Renal cortex interstitium (tissue), 11 donors: ENCODE measurements around the gene SMARCA4. TPM values are rescaled to one million over a fixed set of nuclear protein-coding genes. Genes with fewer than 3 reads are reported as not detected.
A peak's percentile ranks its signal among the peaks of the same experiment; 100 is the strongest.
"Not testable (repeated sequence)": the region's sequence is repeated elsewhere in the genome, so short reads cannot be mapped to it uniquely, and the experiment has no call there.

Source experiments
- DNase-seq, 11 donors: peaks; one replicate each; pipeline ENCODE4 v3.0.0-alpha.2; 2013; ENCODE audit warnings: low read depth in 9 of 11, low spot score in 4 of 11; ENCODE audit errors: extremely low read depth in 1 of 11
- polyA plus RNA-seq, 3 donors: library from polyadenylated mRNA; unstranded; fragments of 120-200 nt; gene quantifications; one replicate each; pipeline ENCODE4 v1.2.1, GENCODE V29; 2013; ENCODE audit not compliant: insufficient read length in 3 of 3

The SMARCA4 gene
- polyA plus RNA-seq, 3 donors: 163 to 177 (median 165) TPM

- DNase-seq: no peak
Measured at GRCh38 chr19:11078893-11079292, 118.1 kb downstream of the SMARCA4 start.

DNA sequence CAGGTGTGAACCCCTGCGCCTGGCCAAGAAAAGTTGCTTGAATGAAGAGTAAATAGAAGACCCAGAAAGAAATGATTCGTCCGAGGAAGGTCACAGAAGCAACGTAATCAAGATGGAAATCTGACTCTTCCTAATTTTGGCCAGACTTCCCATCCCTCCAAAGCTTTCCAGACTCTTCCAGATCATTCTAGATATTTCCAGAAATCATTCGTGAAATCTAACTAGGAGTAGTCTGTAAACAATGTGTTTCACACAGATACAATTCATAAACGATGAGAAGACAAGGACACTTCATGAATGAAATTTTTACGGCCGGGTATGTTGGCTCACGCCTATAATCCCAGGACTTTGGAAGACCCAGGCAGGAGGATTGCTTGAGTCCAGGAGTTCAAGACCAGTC, 119.2 kb downstream of the SMARCA4 start:
- no peak for DNase-seq

DNA sequence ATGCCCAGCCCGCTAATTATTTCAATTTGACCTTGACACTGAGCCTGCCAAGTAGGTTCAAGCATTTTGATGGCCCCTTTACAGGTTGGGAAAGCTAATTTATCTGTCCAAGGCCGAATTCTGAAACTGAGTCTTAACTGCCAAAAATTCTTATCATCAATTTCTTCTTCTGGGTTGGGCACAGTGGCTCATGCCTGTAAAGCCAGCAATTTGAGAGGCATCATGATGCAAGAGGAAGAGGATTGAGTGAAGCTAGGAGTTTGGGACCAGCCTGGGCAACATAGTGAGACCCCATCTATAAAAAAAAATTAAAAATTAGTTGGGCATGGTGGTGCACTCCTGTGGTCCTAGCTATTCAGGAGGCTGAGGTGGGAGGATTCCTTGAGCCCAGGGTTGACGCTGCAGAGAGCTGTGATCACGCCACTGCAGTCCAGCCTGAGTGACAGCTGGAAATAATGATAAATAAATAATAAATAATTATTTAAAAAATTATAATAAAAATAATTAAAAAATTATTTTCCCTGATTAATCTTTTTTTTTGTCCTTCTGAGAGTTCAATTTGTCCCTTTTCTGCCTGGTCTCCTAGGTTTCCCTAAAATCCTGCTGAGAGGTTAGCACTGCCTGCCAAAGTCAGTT, 127.2 kb downstream of the SMARCA4 start:
- no peak for DNase-seq

DNA sequence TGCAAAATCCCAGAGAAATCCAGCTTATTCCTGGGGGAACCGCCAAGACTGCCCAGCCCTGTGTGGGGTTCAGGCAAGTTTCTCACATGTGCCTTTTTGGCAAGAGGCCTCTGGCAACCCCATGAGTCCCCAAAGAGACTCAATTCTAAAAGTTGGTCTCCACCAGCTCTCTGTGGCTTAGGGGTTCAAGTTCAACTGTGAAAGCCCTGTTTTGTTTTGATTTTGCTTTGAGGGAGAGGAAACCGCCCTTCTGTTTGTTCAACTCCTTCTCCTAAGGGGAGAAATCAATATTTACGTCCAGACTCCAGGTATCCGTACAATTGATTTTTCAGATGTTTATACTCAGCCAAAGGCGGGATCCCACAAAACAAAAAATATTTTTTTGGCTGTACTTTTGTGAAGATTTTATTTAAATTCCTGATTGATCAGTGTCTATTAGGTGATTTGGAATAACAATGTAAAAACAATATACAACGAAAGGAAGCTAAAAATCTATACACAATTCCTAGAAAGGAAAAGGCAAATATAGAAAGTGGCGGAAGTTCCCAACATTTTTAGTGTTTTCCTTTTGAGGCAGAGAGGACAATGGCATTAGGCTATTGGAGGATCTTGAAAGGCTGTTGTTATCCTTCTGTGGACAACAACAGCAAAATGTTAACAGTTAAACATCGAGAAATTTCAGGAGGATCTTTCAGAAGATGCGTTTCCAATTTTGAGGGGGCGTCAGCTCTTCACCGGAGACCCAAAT, 127.8 kb downstream of the SMARCA4 start:
- peak in 1 of 11 donors; percentile 62 for DNase-seq

GRCh38 chr19:11089254-11090013, 128.6 kb downstream of the SMARCA4 start, which contains the start of gene LDLR:
Gene LDLR (plus strand): TSS chr19:11089463. CDS start chr19:11089549, 86 bp downstream.
- peak; percentile 66 to 93 (median 81) for DNase-seq

DNA sequence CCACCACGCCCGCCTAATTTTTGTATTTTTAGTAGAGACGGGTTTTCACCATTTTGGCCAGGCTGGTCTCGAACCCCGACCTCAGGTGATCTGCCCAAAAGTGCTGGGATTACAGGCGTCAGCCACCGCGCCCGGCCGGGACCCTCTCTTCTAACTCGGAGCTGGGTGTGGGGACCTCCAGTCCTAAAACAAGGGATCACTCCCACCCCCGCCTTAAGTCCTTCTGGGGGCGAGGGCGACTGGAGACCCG, 129.1 kb downstream of the SMARCA4 start:
- DNase-seq: not testable (repeated sequence)

DNA sequence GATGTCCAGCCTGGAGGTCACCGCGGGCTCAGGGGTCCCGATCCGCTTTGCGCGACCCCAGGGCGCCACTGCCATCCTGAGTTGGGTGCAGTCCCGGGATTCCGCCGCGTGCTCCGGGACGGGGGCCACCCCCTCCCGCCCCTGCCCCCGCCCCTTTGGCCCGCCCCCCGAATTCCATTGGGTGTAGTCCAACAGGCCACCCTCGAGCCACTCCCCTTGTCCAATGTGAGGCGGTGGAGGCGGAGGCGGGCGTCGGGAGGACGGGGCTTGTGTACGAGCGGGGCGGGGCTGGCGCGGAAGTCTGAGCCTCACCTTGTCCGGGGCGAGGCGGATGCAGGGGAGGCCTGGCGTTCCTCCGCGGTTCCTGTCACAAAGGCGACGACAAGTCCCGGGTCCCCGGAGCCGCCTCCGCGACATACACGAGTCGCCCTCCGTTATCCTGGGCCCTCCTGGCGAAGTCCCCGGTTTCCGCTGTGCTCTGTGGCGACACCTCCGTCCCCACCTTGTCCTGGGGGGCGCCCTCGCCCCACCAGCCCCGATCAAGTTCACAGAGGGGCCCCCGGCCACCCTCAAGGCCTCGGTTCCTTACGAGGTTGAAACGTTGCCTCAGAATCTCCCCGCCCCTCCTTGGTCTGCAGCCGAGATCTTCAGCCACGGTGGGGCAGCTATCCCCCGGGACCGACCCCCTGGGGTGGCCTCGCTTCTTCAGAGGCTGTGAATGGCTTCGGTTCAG, 129.6 kb downstream of the SMARCA4 start:
- peak; percentile 75 to 97 (median 91) for DNase-seq

- DNase-seq: no peak
Measured at GRCh38 chr19:11090997-11091702, 130.3 kb downstream of the SMARCA4 start.

DNA sequence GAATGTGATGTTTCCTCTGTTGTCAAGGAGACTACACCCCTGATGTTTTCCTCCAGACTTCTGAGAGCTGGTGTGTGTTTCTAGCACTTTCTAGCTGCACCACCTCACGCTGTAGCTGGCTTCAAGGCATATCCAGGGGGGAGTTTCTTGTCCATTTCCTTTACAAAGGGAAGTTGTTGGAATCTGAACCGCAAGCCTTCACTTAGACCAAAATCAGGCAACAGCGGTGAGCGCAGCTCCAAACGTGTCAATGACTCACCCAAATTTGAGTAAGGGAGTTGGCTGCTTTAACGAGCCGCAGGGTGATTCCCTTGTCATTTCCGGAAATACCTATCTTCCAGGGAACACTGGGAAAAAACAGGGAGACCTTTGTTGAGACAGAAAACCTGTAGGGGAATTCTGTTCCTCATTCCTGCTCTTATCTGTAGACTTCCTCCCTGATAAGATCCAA, 130.9 kb downstream of the SMARCA4 start:
- no peak for DNase-seq

DNA sequence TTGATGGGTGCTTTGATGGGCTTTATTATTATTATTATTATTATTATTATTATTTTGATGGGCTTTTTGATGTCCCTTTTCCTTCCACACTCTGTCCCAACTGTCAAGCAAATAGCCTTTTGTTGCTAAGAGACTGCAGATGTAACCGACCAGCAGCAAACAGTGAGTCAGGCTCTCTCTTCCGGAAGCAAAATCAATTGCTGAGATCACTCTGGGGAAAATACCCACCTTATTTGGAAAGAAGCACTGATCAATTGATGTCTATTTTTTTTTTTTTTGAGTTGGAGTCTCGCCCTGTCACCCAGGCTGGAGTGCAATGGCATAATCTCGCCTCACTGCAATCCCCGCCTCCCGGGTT, 131.3 kb downstream of the SMARCA4 start:
- no peak for DNase-seq

DNA sequence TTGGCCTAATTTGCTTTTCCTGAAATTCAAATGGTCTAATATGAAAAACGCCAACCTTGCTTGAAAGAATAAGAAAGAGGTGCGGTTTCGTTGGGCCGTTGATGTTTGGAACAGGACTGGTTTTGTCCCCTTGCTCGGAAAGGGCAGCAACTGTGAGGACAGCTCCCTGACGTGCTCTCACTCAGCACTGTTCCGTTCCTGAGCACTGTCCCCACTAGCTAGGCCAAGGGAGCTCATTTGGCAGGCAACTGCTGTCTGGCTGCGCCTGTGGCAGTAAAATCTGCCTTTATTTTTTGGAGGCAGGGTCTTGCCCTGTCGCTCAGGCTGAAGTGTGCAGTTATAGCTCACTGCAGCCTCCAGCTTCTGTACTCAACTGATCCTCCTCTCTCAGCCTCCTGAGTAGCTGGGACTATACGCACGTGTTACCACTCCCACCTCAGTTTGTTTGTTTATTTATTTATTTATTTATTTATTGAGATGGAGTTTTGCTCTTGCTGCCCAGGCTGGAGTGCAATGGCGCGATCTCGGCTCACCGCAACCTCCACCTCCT, 132.9 kb downstream of the SMARCA4 start:
- no peak for DNase-seq

GRCh38 chr19:11094520-11094894, 133.7 kb downstream of the SMARCA4 start:
- DNase-seq: no peak

DNA sequence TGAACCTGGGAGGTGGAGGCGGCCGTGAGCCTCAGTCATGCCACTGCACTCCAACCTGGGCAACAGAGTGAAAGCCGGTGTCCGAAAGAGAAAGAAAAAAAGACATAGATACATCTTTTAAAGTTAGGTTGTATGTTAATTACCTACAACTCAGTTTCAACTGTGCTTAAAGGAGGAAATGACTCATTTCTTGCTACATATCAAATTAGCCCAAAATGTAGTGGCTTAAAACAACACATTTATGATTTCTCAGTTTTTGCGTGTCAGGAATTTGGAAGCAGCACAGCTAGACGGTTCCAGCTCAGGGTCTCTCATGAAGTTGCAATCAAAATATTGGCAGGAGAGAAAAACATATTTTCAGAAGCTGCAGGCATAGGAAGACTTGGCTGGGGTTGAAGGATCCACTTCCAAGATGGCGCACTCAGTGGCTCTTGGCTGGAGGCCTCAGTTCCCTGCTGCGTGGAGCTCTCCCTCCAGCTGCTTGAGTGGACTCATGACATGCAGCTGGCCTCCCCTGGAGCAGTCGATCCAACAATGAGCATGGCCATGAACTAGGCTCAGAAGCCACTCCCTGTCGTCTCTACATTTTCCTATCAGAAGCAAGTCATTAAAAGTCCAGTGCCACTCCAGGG, 135.5 kb downstream of the SMARCA4 start:
- no peak for DNase-seq

DNA sequence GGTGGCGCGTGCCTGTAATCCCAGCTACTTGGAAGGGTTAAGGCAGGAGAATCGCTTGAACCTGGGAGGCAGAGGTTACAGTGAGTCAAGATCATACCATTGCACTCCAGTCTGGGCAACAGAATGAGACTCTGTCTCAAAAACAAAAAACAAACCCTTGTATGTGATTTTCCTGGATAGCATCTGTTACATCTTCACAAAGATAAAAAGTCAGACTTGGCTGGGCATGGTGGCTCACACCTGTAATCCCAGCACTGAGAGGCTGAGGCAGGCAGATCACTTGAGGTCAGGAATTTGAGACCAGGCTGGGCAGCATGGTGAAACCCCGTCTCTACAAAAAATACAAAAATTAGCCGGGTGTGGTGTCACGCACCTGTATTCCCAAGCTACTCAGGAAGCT, 136.5 kb downstream of the SMARCA4 start:
- not testable (repeated sequence) for DNase-seq

DNA sequence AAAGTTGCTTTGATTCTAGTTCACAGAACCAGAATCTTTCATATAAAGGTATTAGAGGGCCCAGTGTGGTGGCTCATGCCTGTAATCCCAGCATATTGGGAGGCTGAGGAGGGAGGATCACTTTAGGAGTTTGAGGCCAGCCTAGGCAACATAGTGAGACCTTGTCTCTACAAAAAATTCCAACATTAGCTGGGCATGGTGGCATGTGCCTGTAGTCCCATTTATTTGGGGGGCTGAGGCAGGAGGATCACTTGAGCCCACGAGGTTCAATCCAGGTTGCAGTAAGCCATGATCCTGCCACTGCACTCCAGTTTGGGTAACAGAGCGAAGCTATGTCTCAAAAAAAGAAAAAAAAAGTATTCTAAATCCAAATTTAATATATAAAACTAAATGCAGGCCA, 137.5 kb downstream of the SMARCA4 start:
- DNase-seq: no peak

GRCh38 chr19:11098861-11099260, 138.0 kb downstream of the SMARCA4 start:
- no peak for DNase-seq

DNA sequence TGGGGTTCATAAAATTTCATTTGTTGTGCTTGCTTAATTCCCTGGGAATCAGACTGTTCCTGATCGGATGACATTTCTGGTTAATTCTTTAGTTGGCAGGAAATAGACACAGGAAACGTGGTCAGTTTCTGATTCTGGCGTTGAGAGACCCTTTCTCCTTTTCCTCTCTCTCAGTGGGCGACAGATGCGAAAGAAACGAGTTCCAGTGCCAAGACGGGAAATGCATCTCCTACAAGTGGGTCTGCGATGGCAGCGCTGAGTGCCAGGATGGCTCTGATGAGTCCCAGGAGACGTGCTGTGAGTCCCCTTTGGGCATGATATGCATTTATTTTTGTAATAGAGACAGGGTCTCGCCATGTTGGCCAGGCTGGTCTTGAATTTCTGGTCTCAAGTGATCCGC, 139.2 kb downstream of the SMARCA4 start:
- DNase-seq: no peak

DNA sequence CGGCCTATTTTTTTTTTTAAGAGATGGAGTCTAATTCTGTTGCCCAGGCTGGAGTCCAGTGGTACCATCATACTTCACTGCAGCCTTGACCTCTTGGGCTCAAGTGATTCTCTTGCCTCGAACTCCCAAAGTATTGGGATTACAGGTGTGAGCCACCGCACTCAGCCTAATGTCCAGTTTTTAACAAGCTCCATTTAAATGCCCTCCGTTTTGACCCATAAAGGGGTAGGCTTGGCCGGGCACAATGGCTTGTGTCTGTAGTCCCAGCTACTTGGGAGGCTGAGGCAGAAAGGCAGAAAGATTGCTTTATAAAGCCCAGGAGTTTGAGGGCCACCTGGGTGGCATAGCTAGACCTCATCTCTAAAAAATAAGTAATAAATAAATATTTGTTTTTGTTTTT, 140.2 kb downstream of the SMARCA4 start:
- no peak for DNase-seq
